GM23338 (cell line): ENCODE measurements around the gene OR2H1. TPM values are rescaled to one million over a fixed set of nuclear protein-coding genes. Genes with fewer than 3 reads are reported as not detected.

Source experiments
- ATAC-seq: fragments of 200-7000 bp; cut with Tn5 transposase; 3 replicates; pipeline ENCODE4 v1.9.1; 2020
- DNase-seq: peaks from one replicate; pipeline ENCODE4 v3.0.0-alpha.2; 2015; ENCODE audit warnings: low spot score
- H2AFZ ChIP-seq: fragments of 200-600 bp; sonication (generic); 2 replicates; pipeline ENCODE4 v1.8.0; 2016; ENCODE audit warnings: antibody characterized with exemption, mild to moderate bottlenecking, moderate library complexity
- H3F3A ChIP-seq: fragments of 200-600 bp; sonication (generic); replicated peaks from 2 replicates; pipeline ENCODE4 v1.8.0; 2017; ENCODE audit warnings: antibody characterized with exemption, mixed run types, low read depth
- H3K27ac ChIP-seq: fragments of 200-600 bp; sonication (generic); 2 replicates; pipeline ENCODE4 v1.6.1; 2016; ENCODE audit warnings: low read depth
- H3K27me3 ChIP-seq: fragments of 200-600 bp; sonication (generic); 2 replicates; pipeline ENCODE4 v1.8.0; 2016; ENCODE audit warnings: mild to moderate bottlenecking, mixed run types, moderate library complexity; ENCODE audit not compliant: insufficient read depth
- H3K36me3 ChIP-seq: fragments of 200-600 bp; sonication (generic); 2 replicates; pipeline ENCODE4 v1.8.0; 2016; ENCODE audit warnings: mild to moderate bottlenecking; ENCODE audit not compliant: insufficient read depth
- H3K4me1 ChIP-seq: fragments of 200-600 bp; sonication (generic); 2 replicates; pipeline ENCODE4 v1.8.0; 2016; ENCODE audit warnings: mild to moderate bottlenecking, moderate library complexity; ENCODE audit not compliant: insufficient read depth
- H3K4me2 ChIP-seq: fragments of 200-600 bp; sonication (generic); 2 replicates; pipeline ENCODE4 v1.7.1; 2017; ENCODE audit warnings: mixed run types
- H3K4me3 ChIP-seq: fragments of 200-600 bp; sonication (generic); 2 replicates; pipeline ENCODE4 v1.6.1; 2016; ENCODE audit warnings: mixed run types
- H3K79me2 ChIP-seq: fragments of 200-600 bp; sonication (generic); replicated peaks from 2 replicates; pipeline ENCODE4 v1.8.0; 2017; ENCODE audit warnings: mild to moderate bottlenecking; ENCODE audit not compliant: insufficient read depth
- H3K9me2 ChIP-seq: fragments of 200-600 bp; sonication (generic); 2 replicates; pipeline ENCODE4 v1.8.0; 2017; ENCODE audit not compliant: insufficient read depth
- H4K20me1 ChIP-seq: fragments of 200-600 bp; sonication (generic); replicated peaks from 2 replicates; pipeline ENCODE4 v1.8.0; 2017; ENCODE audit warnings: mild to moderate bottlenecking; ENCODE audit not compliant: insufficient read depth
- H3K27ac Mint-ChIP-seq: 2 replicates; pipeline ENCODE4 v1.8.0; 2020; ENCODE audit warnings: inconsistent platforms, mild to moderate bottlenecking, moderate library complexity, mixed read lengths
- H3K27me3 Mint-ChIP-seq: 3 replicates; pipeline ENCODE4 v1.8.0; 2022; ENCODE audit warnings: low read depth, mild to moderate bottlenecking, moderate library complexity, mixed read lengths, inconsistent platforms; ENCODE audit not compliant: insufficient read depth, poor library complexity
- H3K36me3 Mint-ChIP-seq: 3 replicates; pipeline ENCODE4 v1.8.0; 2021; ENCODE audit warnings: low read depth, mild to moderate bottlenecking, inconsistent platforms, moderate library complexity, mixed read lengths
- H3K4me1 Mint-ChIP-seq: 3 replicates; pipeline ENCODE4 v1.8.0; 2020; ENCODE audit warnings: mild to moderate bottlenecking, inconsistent platforms, mixed read lengths
- H3K4me3 Mint-ChIP-seq: 3 replicates; pipeline ENCODE4 v1.8.0; 2021; ENCODE audit warnings: moderate library complexity, mild to moderate bottlenecking, inconsistent platforms, mixed read lengths
- H3K9me3 Mint-ChIP-seq: 3 replicates; pipeline ENCODE4 v1.8.0; 2020; ENCODE audit warnings: moderate library complexity, mild to moderate bottlenecking, inconsistent platforms, mixed read lengths
- CREB1 ChIP-seq: fragments of 250-450 bp; sonication (Bioruptor Pico); IDR thresholded peaks from 2 replicates; pipeline ENCODE4 v1.5.0; 2020; ENCODE audit warnings: low read depth, mild to moderate bottlenecking, moderate library complexity
- CTCF ChIP-seq, 2 experiments: fragments of 200-600 bp in 1 of 2; sonication (generic) in 1 of 2; conservative IDR thresholded peaks; 2 replicates each; pipeline versions ENCODE4 v1.5.1 to v1.6.1; 2016 to 2017; ENCODE audit warnings: antibody characterized with exemption in 2 of 2, low read depth in 2 of 2, mild to moderate bottlenecking in 2 of 2, moderate library complexity in 1 of 2
- ETS1 ChIP-seq: IDR thresholded peaks from 2 replicates; pipeline ENCODE4 v1.6.1; 2016; ENCODE audit warnings: antibody characterized with exemption
- EZH2 ChIP-seq: fragments of 200-600 bp; sonication (generic); IDR thresholded peaks from one replicate; pipeline ENCODE4 v1.8.0; 2017; ENCODE audit warnings: antibody characterized with exemption, mild to moderate bottlenecking, low read depth; ENCODE audit not compliant: unreplicated experiment
- EZH2phosphoT487 ChIP-seq: fragments of 200-600 bp; sonication (generic); IDR thresholded peaks from one replicate; pipeline ENCODE4 v1.8.1; 2018; ENCODE audit warnings: antibody characterized with exemption; ENCODE audit not compliant: unreplicated experiment
- REST ChIP-seq: IDR thresholded peaks from one replicate; pipeline ENCODE4 v1.6.1; 2018; ENCODE audit warnings: antibody characterized with exemption; ENCODE audit not compliant: unreplicated experiment
- ZNF462 ChIP-seq: fragments of 250-450 bp; sonication (Bioruptor Pico); IDR thresholded peaks from 2 replicates; pipeline ENCODE4 v1.5.0; 2020; ENCODE audit warnings: mild to moderate bottlenecking, moderate library complexity
- polyA plus RNA-seq: library from polyadenylated mRNA; unstranded; fragments of >200 nt; fragmentation: Nextera tagmentation; extraction: Ambion mirVana; gene quantifications from 2 replicates; pipeline ENCODE4 v1.2.1, GENCODE V29; 2016
- total RNA-seq: library from RNA; depleted of rRNA; stranded (reverse); fragments of >200 nt; shearing (Covaris generic); gene quantifications from 2 replicates; pipeline ENCODE4 v1.2.3, GENCODE V29; 2014

Gene OR2H1
- total and polyA plus RNA-seq, 2 experiments from 2014 or later, result not detected

- TF ChIP-seq EZH2 (no peak), CTCF (conservative IDR thresholded peaks at IDR 0.05; ENCODE audit: low read depth in 2 of 2) (no peak), ETS1 (no peak)
Observed at GRCh38 chr6:29496961-29497360, 40.0 kb downstream of the OR2H1 start (continued).

- Mint-ChIP-seq H3K27ac (no peak overlapping the region), H3K4me1 (no peaks in the 10 kb centered on the region; the same call in 2 of the 3 replicates), H3K36me3 (no peaks in the 10 kb centered on the region), H3K9me3 (no peaks in the 10 kb centered on the region), H3K4me3 (no peak overlapping the region), H3K27me3 (peaks cover 2% of the 10 kb centered on the region)
- Histone ChIP-seq H3F3A (no peaks in the 10 kb centered on the region), H3K79me2 (no peaks in the 10 kb centered on the region), H3K27me3 (no peaks in the 10 kb centered on the region), H4K20me1 (no peaks in the 10 kb centered on the region; the same call in 1 of the 2 replicates), H3K9me2 (peaks cover 8% of the 10 kb centered on the region; the same call in 1 of the 2 replicates), H3K36me3 (no peaks in the 10 kb centered on the region), H2AFZ (no peak overlapping the region), H3K4me2 (no peak overlapping the region), H3K4me1 (no peaks in the 10 kb centered on the region), H3K4me3 (no peak overlapping the region), H3K27ac (no peak overlapping the region)
- DNase-seq (no peak), ATAC-seq (no peak)
- TF ChIP-seq EZH2 (no peak), CTCF (conservative IDR thresholded peaks at IDR 0.05; ENCODE audit: low read depth in 2 of 2) (no peak), EZH2phosphoT487 (no peak), CREB1 (CRISPR knock-in tag) (no peak), ETS1 (no peak), REST (no peak), ZNF462 (CRISPR knock-in tag) (no peak)
Observed at GRCh38 chr6:29499704-29500103, 42.7 kb downstream of the OR2H1 start.
